ENCODE results near the gene OR1E1.

DNA sequence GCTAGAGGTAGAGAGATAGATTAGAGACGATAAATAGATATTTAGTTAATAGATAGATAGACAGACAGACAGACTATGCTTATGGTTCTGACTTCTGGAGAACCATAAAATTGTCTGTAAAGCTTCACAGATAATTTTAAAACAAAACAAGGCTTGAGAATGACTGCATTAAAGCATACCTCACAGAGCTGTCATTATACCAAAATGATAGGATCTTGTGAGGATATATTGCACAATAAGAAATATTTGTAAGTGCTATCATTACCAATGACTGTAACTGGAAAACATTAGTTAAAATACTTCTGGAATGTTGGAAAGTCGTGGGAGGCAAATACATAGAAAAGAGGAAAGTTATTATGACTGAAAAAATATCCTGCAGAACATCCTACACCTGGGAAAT is 3.6 kb upstream of the OR1E1 start:
- TF ChIP-seq EZH2phosphoT487 (IDR thresholded peaks at IDR 0.05; ENCODE audit: borderline replicate concordance, low read length) = no peak
- TF ChIP-seq, protein P1, sequence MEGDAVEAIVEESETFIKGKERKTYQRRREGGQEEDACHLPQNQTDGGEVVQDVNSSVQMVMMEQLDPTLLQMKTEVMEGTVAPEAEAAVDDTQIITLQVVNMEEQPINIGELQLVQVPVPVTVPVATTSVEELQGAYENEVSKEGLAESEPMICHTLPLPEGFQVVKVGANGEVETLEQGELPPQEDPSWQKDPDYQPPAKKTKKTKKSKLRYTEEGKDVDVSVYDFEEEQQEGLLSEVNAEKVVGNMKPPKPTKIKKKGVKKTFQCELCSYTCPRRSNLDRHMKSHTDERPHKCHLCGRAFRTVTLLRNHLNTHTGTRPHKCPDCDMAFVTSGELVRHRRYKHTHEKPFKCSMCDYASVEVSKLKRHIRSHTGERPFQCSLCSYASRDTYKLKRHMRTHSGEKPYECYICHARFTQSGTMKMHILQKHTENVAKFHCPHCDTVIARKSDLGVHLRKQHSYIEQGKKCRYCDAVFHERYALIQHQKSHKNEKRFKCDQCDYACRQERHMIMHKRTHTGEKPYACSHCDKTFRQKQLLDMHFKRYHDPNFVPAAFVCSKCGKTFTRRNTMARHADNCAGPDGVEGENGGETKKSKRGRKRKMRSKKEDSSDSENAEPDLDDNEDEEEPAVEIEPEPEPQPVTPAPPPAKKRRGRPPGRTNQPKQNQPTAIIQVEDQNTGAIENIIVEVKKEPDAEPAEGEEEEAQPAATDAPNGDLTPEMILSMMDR (IDR thresholded peaks at IDR 0.05; ENCODE audit: low read depth, low read length, poor library complexity, severe bottlenecking) = no peak

All from DOHH2 (cell line).